ENCODE results near the gene PTPRD. TPM values are rescaled to one million over a fixed set of nuclear protein-coding genes. Genes with fewer than 3 reads are reported as not detected.

PTPRD gene
- total RNA-seq, 1 donor from 2014 or later, result 15.6 TPM

GRCh38 chr9:9574080-9574479, 1038.7 kb downstream of the PTPRD start:
- Histone ChIP-seq H3K36me3 (no peaks in the 10 kb centered on the region), H3K27me3 (ENCODE audit: low read depth) (no peaks in the 10 kb centered on the region), H3K27ac (replicated peaks) (no peak overlapping the region), H3K4me3 (no peak overlapping the region), H3K4me1 (no peaks in the 10 kb centered on the region), H3K9me3 (replicated peaks) (no peaks in the 10 kb centered on the region)
- TF ChIP-seq CTCF (IDR thresholded peaks at IDR 0.05; ENCODE audit: borderline replicate concordance), result no peak
- DNase-seq, result no peak
- intact Hi-C loops (cut with micrococcal nuclease), result no loop called here

GRCh38 chr9:9565700-9566099, 1047.1 kb downstream of the PTPRD start:
- H3K27me3 ChIP-seq (ENCODE audit: low read depth), result no peaks in the 10 kb centered on the region
- H3K9me3 ChIP-seq (replicated peaks), result no peaks in the 10 kb centered on the region
- no peak overlapping the region for H3K4me3 ChIP-seq
- no peak overlapping the region for H3K27ac ChIP-seq (replicated peaks)
- TF ChIP-seq CTCF (IDR thresholded peaks at IDR 0.05; ENCODE audit: borderline replicate concordance), result no peak
- no peak for DNase-seq
- H3K4me1 ChIP-seq, result no peaks in the 10 kb centered on the region
- intact Hi-C loops (cut with micrococcal nuclease), result no loop called here
- no peaks in the 10 kb centered on the region for H3K36me3 ChIP-seq

GRCh38 chr9:9563817-9564216, 1049.0 kb downstream of the PTPRD start:
- H3K4me3 ChIP-seq, result no peak overlapping the region
- intact Hi-C loops (cut with micrococcal nuclease), result no loop called here
- H3K9me3 ChIP-seq (replicated peaks), result no peaks in the 10 kb centered on the region
- DNase-seq, result no peak
- no peaks in the 10 kb centered on the region for H3K36me3 ChIP-seq
- no peak for TF ChIP-seq CTCF (IDR thresholded peaks at IDR 0.05; ENCODE audit: borderline replicate concordance)
- H3K27ac ChIP-seq (replicated peaks), result no peak overlapping the region
- H3K27me3 ChIP-seq (ENCODE audit: low read depth), result no peaks in the 10 kb centered on the region
- H3K4me1 ChIP-seq, result no peaks in the 10 kb centered on the region

- no peaks in the 10 kb centered on the region for H3K36me3 ChIP-seq
- H3K27ac ChIP-seq (replicated peaks), result no peak overlapping the region
- no peaks in the 10 kb centered on the region for H3K4me1 ChIP-seq
- intact Hi-C loops (cut with micrococcal nuclease), result no loop called here
- DNase-seq, result no peak
- no peak overlapping the region for H3K4me3 ChIP-seq
- H3K9me3 ChIP-seq (replicated peaks), result no peaks in the 10 kb centered on the region
- no peak for TF ChIP-seq CTCF (IDR thresholded peaks at IDR 0.05; ENCODE audit: borderline replicate concordance)
- no peaks in the 10 kb centered on the region for H3K27me3 ChIP-seq (ENCODE audit: low read depth)
Measured at GRCh38 chr9:9560382-9561035, 1052.3 kb downstream of the PTPRD start.

DNA sequence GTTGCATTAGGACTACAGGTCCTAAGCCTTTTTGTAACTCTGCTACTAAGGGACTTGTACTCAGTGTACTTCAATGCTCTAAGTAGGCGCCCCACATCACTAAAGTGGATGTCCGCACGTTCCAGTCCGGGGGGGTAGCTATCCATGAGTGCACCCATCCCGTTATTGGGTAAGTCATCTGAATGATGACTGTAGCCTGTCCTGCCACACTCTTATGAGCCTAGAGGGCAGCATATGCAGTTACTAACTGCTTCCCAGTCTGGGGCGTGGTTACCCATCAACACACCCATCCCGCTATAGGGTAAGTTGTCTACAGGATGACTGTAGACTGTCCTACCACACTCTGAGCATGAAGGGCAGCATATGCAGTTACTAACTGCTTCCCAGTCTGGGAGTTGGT, 1053.9 kb downstream of the PTPRD start:
- Histone ChIP-seq H3K9me3 (replicated peaks) (no peaks in the 10 kb centered on the region), H3K36me3 (no peaks in the 10 kb centered on the region), H3K27me3 (ENCODE audit: low read depth) (no peaks in the 10 kb centered on the region), H3K4me1 (no peaks in the 10 kb centered on the region), H3K4me3 (no peak overlapping the region), H3K27ac (replicated peaks) (no peak overlapping the region)
- no peak for DNase-seq
- intact Hi-C loops (cut with micrococcal nuclease), result no loop called here
- TF ChIP-seq CTCF (IDR thresholded peaks at IDR 0.05; ENCODE audit: borderline replicate concordance), result no peak
